B cell (primary cell): ENCODE results near the gene FMN2. TPM values are rescaled to one million over a fixed set of nuclear protein-coding genes. Genes with fewer than 3 reads are reported as not detected.

Experiments used
- ATAC-seq: fragments of 200-7000 bp; cut with Tn5 transposase; one replicate; pipeline ENCODE4 v1.10.0; 2021; ENCODE audit warnings: low read depth, mild to moderate bottlenecking, moderate number of reproducible peaks, moderate library complexity
- CTCF ChIA-PET: fragments of 350-600 bp; sonication (Branson Sonifier 250); formaldehyde crosslinking; loops from one replicate; lab custom pipeline; 2021; ENCODE audit warnings: antibody characterized with exemption, inconsistent platforms; lab: Charles Lee
- POLR2A ChIA-PET: fragments of 350-600 bp; sonication (Branson Sonifier 250); formaldehyde crosslinking; loops from one replicate; lab custom pipeline; 2021; ENCODE audit warnings: antibody characterized with exemption; lab: Charles Lee
- DNase-seq: peaks from one replicate; pipeline ENCODE4 v3.0.0; 2013
- H2AFZ ChIP-seq: 2 replicates; pipeline ENCODE4 v1.6.1; 2012; ENCODE audit warnings: mild to moderate bottlenecking, low read depth, low read length; ENCODE audit not compliant: insufficient read depth, poor library complexity, severe bottlenecking
- H3K27ac ChIP-seq, 2 donors: 1 replicate in 1 of 2; 2 replicates in 1 of 2; pipeline ENCODE4 v1.5.1; 2012 to 2013; ENCODE audit warnings: low read length in 2 of 2, mild to moderate bottlenecking in 2 of 2, moderate library complexity in 1 of 2
- H3K27me3 ChIP-seq, 4 experiments: fragments of 200-600 bp in 1 of 4; sonication (generic) in 1 of 4; replicated peaks in 1 of 4; 1 replicate in 2 of 4; 2 replicates in 2 of 4; pipeline versions ENCODE4 v1.6.1 to v1.7.0; 2013 to 2016; ENCODE audit warnings: low read length in 3 of 4, mild to moderate bottlenecking in 2 of 4, mixed read lengths in 1 of 4, moderate library complexity in 1 of 4; ENCODE audit not compliant: insufficient read depth in 4 of 4, control insufficient read depth in 3 of 4; ENCODE audit errors: control extremely low read depth in 1 of 4
- H3K36me3 ChIP-seq, 2 experiments: replicated peaks in 1 of 2; 1 replicate in 1 of 2; 2 replicates in 1 of 2; pipeline versions ENCODE4 v1.6.1 to v1.7.1; 2013; ENCODE audit warnings: low read length in 1 of 2; ENCODE audit not compliant: insufficient read depth in 2 of 2, control insufficient read depth in 1 of 2; ENCODE audit errors: control extremely low read depth in 1 of 2, extremely low read depth in 1 of 2
- H3K4me1 ChIP-seq, 2 donors: fragments of 200-600 bp in 1 of 2; sonication (generic) in 1 of 2; 1 replicate in 1 of 2; 2 replicates in 1 of 2; pipeline versions ENCODE4 v1.5.1 to v1.6.1; 2013 to 2017; ENCODE audit warnings: low read length in 2 of 2; ENCODE audit not compliant: control insufficient read depth in 2 of 2, insufficient read depth in 2 of 2
- H3K4me2 ChIP-seq: replicated peaks from 2 replicates; pipeline ENCODE3; 2012; ENCODE audit warnings: mild to moderate bottlenecking, low read depth, low read length; ENCODE audit not compliant: poor library complexity, severe bottlenecking
- H3K4me3 ChIP-seq, 5 experiments: fragments of 200-600 bp in 1 of 5; sonication (generic) in 1 of 5; 1 replicate in 3 of 5; 2 replicates in 2 of 5; pipeline versions ENCODE4 v1.5.1 to v1.7.0; 2011 to 2016; ENCODE audit warnings: low read length in 4 of 5, mild to moderate bottlenecking in 4 of 5, low read depth in 2 of 5, control low read depth in 1 of 5, moderate library complexity in 1 of 5; ENCODE audit not compliant: insufficient read depth in 1 of 5; ENCODE audit errors: control extremely low read depth in 1 of 5, extremely low read depth in 1 of 5
- H3K79me2 ChIP-seq: fragments of 200-600 bp; sonication (generic); one replicate; pipeline ENCODE4 v1.6.0; 2016; ENCODE audit warnings: low read length; ENCODE audit not compliant: control insufficient read depth, insufficient read depth
- H3K9ac ChIP-seq: fragments of 200-600 bp; sonication (generic); 2 replicates; pipeline ENCODE4 v1.6.1; 2017; ENCODE audit warnings: mild to moderate bottlenecking, low read length, moderate library complexity
- H3K9me3 ChIP-seq, 3 donors: one replicate each; pipeline versions ENCODE4 v1.6.1 to v1.7.1; 2013; ENCODE audit warnings: low read length in 2 of 3; ENCODE audit not compliant: control insufficient read depth in 2 of 3, insufficient read depth in 1 of 3; ENCODE audit errors: control extremely low read depth in 1 of 3
- H4K20me1 ChIP-seq: 2 replicates; pipeline ENCODE4 v1.6.0; 2012; ENCODE audit warnings: mild to moderate bottlenecking, low read length; ENCODE audit not compliant: insufficient read depth, control insufficient read depth, poor library complexity, severe bottlenecking
- H3K27ac Mint-ChIP-seq: one replicate; pipeline ENCODE4 v1.8.0; 2021; ENCODE audit warnings: mixed read lengths
- H3K27me3 Mint-ChIP-seq: one replicate; pipeline ENCODE4 v1.8.0; 2021; ENCODE audit warnings: mixed read lengths
- H3K4me1 Mint-ChIP-seq: one replicate; pipeline ENCODE4 v1.8.0; 2021; ENCODE audit warnings: mixed read lengths
- H3K4me3 Mint-ChIP-seq: one replicate; pipeline ENCODE4 v1.8.0; 2021; ENCODE audit warnings: mixed read lengths
- H3K9me3 Mint-ChIP-seq: one replicate; pipeline ENCODE4 v1.8.0; 2022; ENCODE audit warnings: mixed read lengths; ENCODE audit not compliant: insufficient read depth
- CTCF ChIP-seq: fragments of 200-600 bp; IDR thresholded peaks from one replicate; pipeline ENCODE4 v1.8.0; 2022; ENCODE audit warnings: antibody characterized with exemption, mild to moderate bottlenecking
- EZH2 ChIP-seq: IDR thresholded peaks from 2 replicates; pipeline ENCODE4 v1.6.1; 2012; ENCODE audit warnings: borderline replicate concordance, low read depth, mild to moderate bottlenecking, moderate library complexity, low read length; ENCODE audit not compliant: insufficient read depth, poor library complexity, severe bottlenecking
- WGBS: methylation state at CpG from one replicate; pipeline ENCODE4 v1.1.5; 2013; ENCODE audit warnings: missing lambda C conversion rate; ENCODE audit not compliant: insufficient coverage; 5-methylcytosine and 5-hydroxymethylcytosine counted together
- intact Hi-C: fragments of 100-400 bp; cut with micrococcal nuclease; formaldehyde crosslinking; loops from one replicate; pipeline ENCODE4 v1.10.0; 2022
- polyA plus RNA-seq: library from polyadenylated mRNA; depleted of rRNA; stranded (reverse); fragments of >200 nt; gene quantifications from 2 replicates; pipeline ENCODE4 v1.2.3, GENCODE V29; 2012
- total RNA-seq, 2 donors: library from RNA; stranded (reverse); fragments of 120-200 nt in 1 of 2; gene quantifications; 1 replicate in 1 of 2; 2 replicates in 1 of 2; pipeline versions ENCODE4 v1.2.3 to v1.2.4, GENCODE V29; 2013 to 2022

The FMN2 gene
- total and polyA plus RNA-seq, 2 donors (not counting 1 experiment from before 2014, with no cell fraction given): not detected

- Mint-ChIP-seq H3K27ac (no peak overlapping the region), H3K4me3 (no peak overlapping the region), H3K4me1 (no peaks in the 10 kb centered on the region), H3K9me3 (no peaks in the 10 kb centered on the region), H3K27me3 (no peaks in the 10 kb centered on the region)
- Histone ChIP-seq H3K4me1 (no peaks in the 10 kb centered on the region), H3K4me3 (no peak overlapping the region), H3K9ac (no peak overlapping the region), H3K27ac (no peak overlapping the region), H3K79me2 (no peaks in the 10 kb centered on the region), H3K27me3 (no peaks in the 10 kb centered on the region), H3K9me3 (no peaks in the 10 kb centered on the region), H2AFZ (no peak overlapping the region), H3K4me2 (no peak overlapping the region), H3K36me3 (no peaks in the 10 kb centered on the region), H4K20me1 (no peaks in the 10 kb centered on the region)
- ATAC-seq (no peak), DNase-seq (no peak)
- no peak for TF ChIP-seq CTCF
- TF ChIP-seq EZH2: no peak
- WGBS: 74% methylated on average over 5 of the region's 6 CpGs
- intact Hi-C loops: no loop called here
- ChIA-PET POLR2A (no interaction called here), CTCF (no interaction called here)
These were observed 24.1 kb downstream of the FMN2 start for GRCh38 chr1:240115831-240116230.

DNA sequence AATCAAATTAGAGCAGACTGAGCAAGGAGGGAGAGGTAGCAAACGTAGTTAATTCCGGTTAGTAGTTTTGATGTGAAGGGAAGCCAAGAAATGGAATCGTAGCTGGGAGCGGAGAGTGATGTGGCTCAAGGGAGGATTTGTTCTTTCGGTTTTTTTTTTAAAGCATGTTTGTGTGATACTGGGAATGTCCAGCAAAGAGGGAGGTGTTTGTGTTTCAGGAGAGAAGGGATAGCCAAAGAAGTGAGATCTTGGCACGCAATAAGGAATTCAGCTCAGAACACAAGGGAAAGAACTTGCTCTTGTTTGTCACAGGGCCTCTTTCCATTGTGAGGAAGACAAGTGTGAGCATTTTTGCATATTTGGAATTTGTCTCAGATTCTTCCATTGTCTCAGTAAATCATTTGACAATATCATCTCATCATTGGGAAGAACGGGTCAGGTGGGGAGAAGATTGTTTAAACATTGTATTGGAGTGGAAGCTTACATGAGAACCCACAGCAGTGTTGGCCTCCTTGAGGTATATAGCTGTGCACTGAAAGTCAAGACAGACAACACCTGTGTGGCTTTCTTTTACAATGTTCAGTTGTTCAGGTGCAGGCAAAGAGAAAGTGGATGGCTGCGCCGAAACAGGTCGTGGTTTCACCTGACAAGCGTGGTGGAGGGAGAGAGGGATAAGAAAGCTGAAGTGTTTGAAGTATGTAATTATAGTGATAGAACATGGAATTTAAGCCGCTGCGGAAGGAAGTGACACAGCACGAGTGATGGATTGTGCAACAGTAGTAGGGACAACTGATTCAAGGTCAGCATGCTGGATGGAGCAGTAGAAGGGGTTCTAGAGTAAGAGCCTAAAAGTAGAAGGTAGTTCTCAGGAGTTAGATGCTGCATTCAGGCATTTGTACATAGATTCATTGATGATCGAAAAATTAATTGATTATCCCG lies 25.4 kb downstream of the FMN2 start:
- TF ChIP-seq EZH2 (no peak), CTCF (no peak)
- Mint-ChIP-seq H3K9me3 (no peaks in the 10 kb centered on the region), H3K4me1 (no peaks in the 10 kb centered on the region), H3K4me3 (no peak overlapping the region), H3K27ac (no peak overlapping the region), H3K27me3 (no peaks in the 10 kb centered on the region)
- ATAC-seq (no peak), DNase-seq (no peak)
- H3K36me3 ChIP-seq: no peaks in the 10 kb centered on the region
- no peak overlapping the region for H3K4me3 ChIP-seq
- ChIA-PET POLR2A (no interaction called here), CTCF (no interaction called here)
- no peaks in the 10 kb centered on the region for H3K27me3 ChIP-seq
- H3K9me3 ChIP-seq: no peaks in the 10 kb centered on the region
- WGBS: 93% methylated on average over 15 of the region's 16 CpGs
- H2AFZ ChIP-seq: no peak overlapping the region
- no peaks in the 10 kb centered on the region for H4K20me1 ChIP-seq
- no peaks in the 10 kb centered on the region for H3K79me2 ChIP-seq
- H3K4me2 ChIP-seq: no peak overlapping the region
- H3K27ac ChIP-seq: no peak overlapping the region
- no peaks in the 10 kb centered on the region for H3K4me1 ChIP-seq
- H3K9ac ChIP-seq: no peak overlapping the region
- intact Hi-C loops: no loop called here
